Stimulated activated CD8-positive, alpha-beta memory T cell treated with anti-CD3 and anti-CD28 coated beads, Interleukin-4, amount 100 ng/mL, for 1 hour (primary cell): ENCODE results near the gene VPS11.
"Not testable (repeated sequence)": the region's sequence is repeated elsewhere in the genome, so short reads cannot be mapped to it uniquely, and the experiment has no call there.

Source experiments
- DNase-seq, 2 donors: peaks; one replicate each; pipeline ENCODE4 v3.0.0-alpha.2; 2020; ENCODE audit warnings: low read depth in 2 of 2, low spot score in 1 of 2

VPS11 gene

GRCh38 chr11:119034813-119035212 is 32.8 kb upstream of the VPS11 start:
- DNase-seq: no peak

GRCh38 chr11:119038884-119039283 is 28.7 kb upstream of the VPS11 start:
- DNase-seq: no peak

GRCh38 chr11:119039471-119039870 is 28.1 kb upstream of the VPS11 start:
- not testable (repeated sequence) for DNase-seq

- DNase-seq: no peak
Observed at GRCh38 chr11:119041821-119042514, 25.6 kb upstream of the VPS11 start.

- no peak for DNase-seq
Observed at GRCh38 chr11:119042927-119043326, 24.7 kb upstream of the VPS11 start.

GRCh38 chr11:119044708-119045107 is 22.9 kb upstream of the VPS11 start:
- DNase-seq: no peak

GRCh38 chr11:119046489-119046888 is 21.1 kb upstream of the VPS11 start:
- DNase-seq: no peak

- DNase-seq: no peak
Observed at GRCh38 chr11:119047205-119047604, 20.4 kb upstream of the VPS11 start.

- DNase-seq: no peak
Observed at GRCh38 chr11:119048644-119049043, 19.0 kb upstream of the VPS11 start.

- no peak for DNase-seq
Observed at GRCh38 chr11:119049081-119049480, 18.5 kb upstream of the VPS11 start.

GRCh38 chr11:119051440-119052162 is 16.0 kb upstream of the VPS11 start:
- no peak for DNase-seq

GRCh38 chr11:119052163-119052814 is 15.3 kb upstream of the VPS11 start:
- DNase-seq: no peak

- no peak for DNase-seq
Observed at GRCh38 chr11:119054418-119054817, 13.2 kb upstream of the VPS11 start.

- DNase-seq: no peak
Observed at GRCh38 chr11:119055901-119056300, 11.7 kb upstream of the VPS11 start.

GRCh38 chr11:119056421-119056999 is 11.1 kb upstream of the VPS11 start:
- DNase-seq: no peak

GRCh38 chr11:119057000-119057769 is 10.4 kb upstream of the VPS11 start, which contains the start of gene HYOU1:
HYOU1 (minus strand) TSS chr11:119057205; CDS start chr11:119056160, 1,045 bp downstream.
- peak; percentile 96 to 98 for DNase-seq

- not testable (repeated sequence) for DNase-seq
Observed at GRCh38 chr11:119059128-119059527, 8.5 kb upstream of the VPS11 start.

GRCh38 chr11:119061256-119061655 is 6.4 kb upstream of the VPS11 start:
- DNase-seq: no peak

- no peak for DNase-seq
Observed at GRCh38 chr11:119062779-119063178, 4.8 kb upstream of the VPS11 start.

GRCh38 chr11:119065369-119065768 is 2.2 kb upstream of the VPS11 start:
- no peak for DNase-seq

- no peak for DNase-seq
Observed at GRCh38 chr11:119077839-119078238, 10.2 kb downstream of the VPS11 start.
